Thyroid gland (tissue), 4 donors: ENCODE data around the gene EZH1.

Experiments used
- POLR2A ChIP-seq, 2 donors: fragments of 450-650 bp; IDR thresholded peaks; one replicate each; pipeline ENCODE4 v1.6.1; 2017; ENCODE audit warnings: antibody characterized with exemption in 2 of 2, mild to moderate bottlenecking in 2 of 2, moderate library complexity in 1 of 2
- TF ChIP-seq, protein P1 (sequence below), 6 experiments: fragments of 200-600 bp in 3 of 6; fragments of 450-650 bp in 3 of 6; sonication (generic) in 3 of 6; IDR thresholded peaks; one replicate each; pipeline ENCODE4 v1.5.1; 2016 to 2019; ENCODE audit warnings: antibody characterized with exemption in 6 of 6, mild to moderate bottlenecking in 2 of 6, inconsistent platforms in 1 of 6, moderate library complexity in 1 of 6

DNA sequence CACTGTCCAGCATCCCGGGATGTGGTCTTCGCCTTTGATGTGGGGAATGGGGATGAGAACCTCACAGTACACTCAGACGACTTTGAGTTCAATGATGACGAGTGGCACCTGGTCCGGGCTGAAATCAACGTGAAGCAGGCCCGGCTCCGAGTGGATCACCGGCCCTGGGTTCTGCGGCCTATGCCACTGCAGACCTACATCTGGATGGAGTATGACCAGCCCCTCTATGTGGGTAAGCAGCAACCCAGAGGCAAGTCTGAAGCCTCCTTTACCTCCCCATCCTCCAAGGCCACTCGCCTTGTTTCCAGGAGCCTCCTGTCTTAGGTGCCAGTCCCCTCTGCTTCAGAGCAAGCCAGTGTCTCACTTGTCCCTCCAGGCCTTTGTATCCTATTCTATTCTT lies 52.4 kb downstream of the EZH1 start:
- TF ChIP-seq, protein P1, sequence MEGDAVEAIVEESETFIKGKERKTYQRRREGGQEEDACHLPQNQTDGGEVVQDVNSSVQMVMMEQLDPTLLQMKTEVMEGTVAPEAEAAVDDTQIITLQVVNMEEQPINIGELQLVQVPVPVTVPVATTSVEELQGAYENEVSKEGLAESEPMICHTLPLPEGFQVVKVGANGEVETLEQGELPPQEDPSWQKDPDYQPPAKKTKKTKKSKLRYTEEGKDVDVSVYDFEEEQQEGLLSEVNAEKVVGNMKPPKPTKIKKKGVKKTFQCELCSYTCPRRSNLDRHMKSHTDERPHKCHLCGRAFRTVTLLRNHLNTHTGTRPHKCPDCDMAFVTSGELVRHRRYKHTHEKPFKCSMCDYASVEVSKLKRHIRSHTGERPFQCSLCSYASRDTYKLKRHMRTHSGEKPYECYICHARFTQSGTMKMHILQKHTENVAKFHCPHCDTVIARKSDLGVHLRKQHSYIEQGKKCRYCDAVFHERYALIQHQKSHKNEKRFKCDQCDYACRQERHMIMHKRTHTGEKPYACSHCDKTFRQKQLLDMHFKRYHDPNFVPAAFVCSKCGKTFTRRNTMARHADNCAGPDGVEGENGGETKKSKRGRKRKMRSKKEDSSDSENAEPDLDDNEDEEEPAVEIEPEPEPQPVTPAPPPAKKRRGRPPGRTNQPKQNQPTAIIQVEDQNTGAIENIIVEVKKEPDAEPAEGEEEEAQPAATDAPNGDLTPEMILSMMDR (IDR thresholded peaks at IDR 0.05): no peak
- no peak for TF ChIP-seq POLR2A (IDR thresholded peaks at IDR 0.05)
